HG03520 (cell line): Measurements from ENCODE around the gene C2CD4A.

Experiments used
- ATAC-seq: cut with Tn5 transposase; IDR thresholded peaks from one replicate; pipeline ENCODE4 v1.9.1; 2021; ENCODE audit warnings: mild to moderate bottlenecking, moderate library complexity; ENCODE audit not compliant: unreplicated experiment

C2CD4A gene

GRCh38 chr15:62099094-62099601 lies 32.4 kb downstream of the C2CD4A start:
- no peak for ATAC-seq

GRCh38 chr15:62103431-62103830 lies 36.7 kb downstream of the C2CD4A start:
- no peak for ATAC-seq

GRCh38 chr15:62104401-62104800 lies 37.6 kb downstream of the C2CD4A start:
- ATAC-seq: no peak

- ATAC-seq: no peak
Observed at GRCh38 chr15:62104846-62105245, 38.1 kb downstream of the C2CD4A start.

- no peak for ATAC-seq
Observed at GRCh38 chr15:62105266-62105665, 38.5 kb downstream of the C2CD4A start.

GRCh38 chr15:62106096-62106495 lies 39.3 kb downstream of the C2CD4A start:
- ATAC-seq: no peak

GRCh38 chr15:62107571-62108121 lies 40.9 kb downstream of the C2CD4A start:
- no peak for ATAC-seq

- no peak for ATAC-seq
Observed at GRCh38 chr15:62108411-62108810, 41.6 kb downstream of the C2CD4A start.

- ATAC-seq: no peak
Observed at GRCh38 chr15:62109437-62109836, 42.7 kb downstream of the C2CD4A start.

GRCh38 chr15:62109982-62110851 lies 43.4 kb downstream of the C2CD4A start:
- ATAC-seq: no peak

GRCh38 chr15:62112081-62112480 lies 45.3 kb downstream of the C2CD4A start:
- ATAC-seq: no peak

GRCh38 chr15:62112616-62113593 lies 46.1 kb downstream of the C2CD4A start:
- no peak for ATAC-seq

- no peak for ATAC-seq
Observed at GRCh38 chr15:62115847-62116246, 49.1 kb downstream of the C2CD4A start.

- ATAC-seq: no peak
Observed at GRCh38 chr15:62118520-62119226, 51.9 kb downstream of the C2CD4A start.

GRCh38 chr15:62119227-62119864 lies 52.6 kb downstream of the C2CD4A start:
- ATAC-seq: no peak

- no peak for ATAC-seq
Observed at GRCh38 chr15:62119874-62120273, 53.1 kb downstream of the C2CD4A start.
